GM18870 (cell line): ENCODE data around the gene FARS2.

Source experiments
- ATAC-seq: cut with Tn5 transposase; IDR thresholded peaks from one replicate; pipeline ENCODE4 v1.9.1; 2021; ENCODE audit warnings: moderate library complexity; ENCODE audit not compliant: unreplicated experiment

Gene FARS2

DNA sequence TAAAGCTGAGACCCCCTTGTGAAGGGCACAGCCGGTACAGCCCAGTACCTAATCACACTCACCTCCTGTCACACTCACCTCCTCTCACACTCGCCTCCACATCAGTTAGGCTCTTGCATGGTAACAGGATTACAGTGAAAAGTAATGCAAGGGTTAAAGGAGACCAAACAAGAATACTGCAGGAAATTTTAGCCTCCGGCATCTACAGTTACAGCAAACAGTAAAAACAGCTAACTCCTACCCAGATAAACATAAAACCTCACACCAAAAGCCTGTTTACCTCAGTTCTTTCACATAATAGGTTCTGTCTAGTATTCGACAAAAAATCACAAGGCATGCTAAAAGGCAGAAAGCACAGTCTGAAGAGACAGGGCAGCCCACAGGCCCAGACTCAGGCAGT is 55.6 kb downstream of the FARS2 start:
- no peak for ATAC-seq

- ATAC-seq: no peak
These were observed 57.4 kb downstream of the FARS2 start for GRCh38 chr6:5318617-5319272.

GRCh38 chr6:5323979-5324378 is 62.7 kb downstream of the FARS2 start:
- no peak for ATAC-seq

- no peak for ATAC-seq
These were observed 63.9 kb downstream of the FARS2 start for GRCh38 chr6:5325173-5325572.

- no peak for ATAC-seq
These were observed 64.8 kb downstream of the FARS2 start for GRCh38 chr6:5326022-5326641.

- no peak for ATAC-seq
These were observed 67.5 kb downstream of the FARS2 start for GRCh38 chr6:5328800-5329199.

GRCh38 chr6:5331845-5332442 is 70.6 kb downstream of the FARS2 start:
- ATAC-seq: no peak

DNA sequence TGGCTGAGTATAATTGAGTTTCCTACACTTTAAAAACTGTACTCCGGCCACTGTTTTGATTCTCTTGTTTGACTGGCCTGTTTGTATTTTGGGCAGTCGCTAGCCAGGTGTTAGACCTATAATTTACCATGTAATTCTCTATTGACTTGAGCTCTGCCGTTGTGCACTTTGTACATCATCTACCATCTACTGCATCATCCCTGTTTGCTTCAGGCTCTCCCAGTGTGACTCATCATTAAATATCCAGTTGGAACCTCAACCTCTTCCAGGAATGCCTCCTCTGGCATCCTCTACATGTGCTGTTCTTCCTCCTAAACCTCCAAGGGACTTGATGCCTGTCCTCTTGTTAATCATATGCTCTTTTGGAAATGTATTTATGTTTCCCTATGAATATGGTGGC is 72.3 kb downstream of the FARS2 start:
- ATAC-seq: no peak

GRCh38 chr6:5334341-5334740 is 73.0 kb downstream of the FARS2 start:
- ATAC-seq: no peak

- ATAC-seq: peak; percentile 68
These were observed 73.7 kb downstream of the FARS2 start for GRCh38 chr6:5335020-5335419.

DNA sequence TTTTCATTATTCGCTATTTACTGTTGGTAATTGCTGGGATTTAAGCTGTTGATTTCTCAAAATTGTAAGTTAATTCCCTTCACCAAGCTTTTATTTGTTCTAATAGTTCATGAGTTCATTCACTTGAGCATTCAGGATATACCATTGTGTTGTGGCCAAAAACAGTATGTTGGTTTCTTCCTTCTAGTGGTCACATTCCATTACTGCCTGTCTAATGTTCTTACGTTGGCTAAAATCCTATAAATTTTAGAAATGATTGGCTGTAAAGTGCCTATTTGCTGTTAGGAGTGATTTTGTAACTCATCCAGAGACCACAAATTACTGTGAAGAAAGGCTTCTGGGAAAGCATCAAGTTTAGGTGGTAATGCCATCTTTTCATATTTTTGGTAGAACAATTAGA is 76.3 kb downstream of the FARS2 start:
- ATAC-seq: no peak

- no peak for ATAC-seq
These were observed 77.1 kb downstream of the FARS2 start for GRCh38 chr6:5338177-5338960.

DNA sequence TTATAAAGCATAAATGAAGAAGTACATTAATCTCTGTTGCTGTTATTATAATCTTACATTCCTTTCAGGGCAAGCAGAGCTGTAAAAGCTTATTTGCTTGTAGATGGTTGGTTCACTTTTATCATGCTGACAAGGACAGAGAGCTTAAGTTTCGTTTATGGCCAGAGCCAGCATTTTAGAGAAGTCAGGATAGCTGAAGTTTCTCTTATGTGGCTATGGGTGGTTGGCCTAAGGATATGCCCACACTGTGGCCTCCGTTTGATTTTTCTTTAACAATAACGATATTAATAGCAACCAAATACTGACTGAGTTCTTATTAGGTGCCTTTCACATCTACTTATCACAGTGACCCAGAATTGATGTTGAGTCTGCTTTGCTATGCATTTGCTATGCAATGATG is 78.5 kb downstream of the FARS2 start:
- no peak for ATAC-seq

DNA sequence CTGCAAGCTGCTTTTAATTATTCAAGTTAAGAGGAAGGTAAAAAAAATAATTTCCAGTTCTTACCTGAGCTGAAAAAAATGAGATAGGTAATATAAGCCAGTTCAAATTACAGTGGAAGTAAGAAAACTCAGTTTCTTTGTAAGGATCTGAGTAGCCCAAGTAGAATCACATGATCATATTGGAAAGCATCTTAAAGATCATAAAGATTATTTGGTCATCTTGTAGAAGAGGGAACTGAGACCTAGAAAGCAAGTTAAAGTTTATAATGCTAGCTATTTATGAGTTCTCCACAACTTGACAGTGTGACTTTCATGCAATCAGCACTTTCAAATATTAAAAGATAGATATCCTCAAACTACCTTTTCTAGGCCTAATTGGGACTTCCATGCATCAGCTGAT is 80.5 kb downstream of the FARS2 start:
- ATAC-seq: no peak

DNA sequence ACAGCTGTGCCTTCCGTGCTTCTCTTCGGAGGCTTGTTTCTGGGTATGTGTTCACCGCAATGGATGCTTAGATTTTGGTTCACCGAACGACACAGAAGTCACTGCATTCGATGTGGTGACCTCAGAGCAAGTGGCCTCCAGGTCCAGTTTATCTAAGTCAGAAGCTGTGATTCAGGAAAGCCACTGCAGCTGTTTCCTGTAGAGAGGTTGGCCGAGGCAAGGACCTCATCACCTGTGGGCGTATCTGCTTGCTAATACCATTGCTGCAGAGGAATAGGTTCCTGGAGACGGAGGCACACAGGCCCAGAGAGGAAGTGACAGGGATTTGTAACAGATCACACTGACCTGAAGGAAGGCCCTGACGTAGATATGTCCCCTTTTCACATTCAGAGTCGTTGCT is 82.7 kb downstream of the FARS2 start:
- ATAC-seq: no peak

- no peak for ATAC-seq
These were observed 84.0 kb downstream of the FARS2 start for GRCh38 chr6:5345324-5345723.

GRCh38 chr6:5351552-5352210 is 90.4 kb downstream of the FARS2 start:
- no peak for ATAC-seq

DNA sequence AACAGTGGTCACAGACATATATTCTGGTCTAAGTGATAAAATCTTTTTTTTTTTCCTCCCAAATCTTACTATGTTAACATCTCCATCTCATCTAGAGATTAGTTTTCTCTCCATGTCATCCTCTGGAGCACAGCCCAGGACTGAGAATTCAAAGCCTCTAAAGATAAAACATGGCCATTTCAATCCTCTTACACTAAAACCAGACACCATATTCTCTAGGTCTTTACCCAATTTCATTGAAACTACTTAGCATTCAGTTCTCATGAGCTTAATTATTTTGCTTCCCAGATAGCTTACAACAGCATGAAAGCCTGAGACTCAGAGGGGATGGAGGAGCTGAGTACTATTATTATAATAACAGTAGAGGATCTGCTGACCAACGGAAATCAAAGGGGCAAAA is 92.7 kb downstream of the FARS2 start:
- no peak for ATAC-seq

- ATAC-seq: no peak
These were observed 96.2 kb downstream of the FARS2 start for GRCh38 chr6:5357486-5357885.

- ATAC-seq: no peak
These were observed 98.1 kb downstream of the FARS2 start for GRCh38 chr6:5359417-5359816.

DNA sequence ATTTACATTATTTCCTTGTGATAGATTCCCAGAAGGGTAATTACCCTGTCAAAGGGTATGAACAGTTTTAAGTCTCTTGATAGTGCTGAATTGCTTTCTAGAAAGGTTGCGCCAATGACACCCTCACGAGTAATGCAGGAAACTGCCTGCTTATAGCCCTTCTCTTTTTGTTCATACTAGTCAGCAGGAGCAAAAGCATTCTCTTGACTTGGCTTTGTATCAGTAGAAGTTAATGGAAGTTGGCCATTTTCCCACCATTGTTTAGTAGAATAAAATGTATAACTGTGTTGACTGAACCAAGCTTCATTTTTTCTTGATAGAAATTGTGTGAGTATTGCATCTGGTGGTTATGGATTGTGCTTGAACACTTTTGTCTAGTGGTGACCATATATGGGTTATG is 100.1 kb downstream of the FARS2 start:
- ATAC-seq: no peak
